HG02885 (cell line): ENCODE results near the gene DLG5.

ENCODE experiments used
- ATAC-seq: cut with Tn5 transposase; IDR thresholded peaks from one replicate; pipeline ENCODE4 v1.9.1; 2021; ENCODE audit warnings: mild to moderate bottlenecking; ENCODE audit not compliant: unreplicated experiment, poor library complexity

The DLG5 gene

GRCh38 chr10:77946084-77946483, 19.5 kb upstream of the DLG5 start:
- ATAC-seq, result no peak

DNA sequence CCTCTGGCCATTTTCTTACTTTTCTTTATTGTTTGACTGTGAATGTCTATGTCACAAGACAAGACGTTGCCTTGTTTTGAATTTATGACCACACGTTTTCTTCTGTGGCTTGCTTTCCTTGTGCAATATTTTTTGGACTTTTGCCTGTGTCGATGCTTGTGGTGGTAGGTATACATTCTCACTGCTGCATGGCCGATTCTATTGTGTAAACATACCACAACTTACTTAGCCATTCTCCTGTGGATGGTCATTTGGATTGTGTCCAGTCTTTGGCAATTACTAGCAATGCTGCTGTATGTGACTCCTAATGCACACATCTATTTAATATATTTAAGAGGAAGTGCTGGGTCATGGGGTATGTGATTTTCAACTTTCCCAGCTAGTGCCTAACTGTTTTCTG, 18.0 kb upstream of the DLG5 start:
- no peak for ATAC-seq

DNA sequence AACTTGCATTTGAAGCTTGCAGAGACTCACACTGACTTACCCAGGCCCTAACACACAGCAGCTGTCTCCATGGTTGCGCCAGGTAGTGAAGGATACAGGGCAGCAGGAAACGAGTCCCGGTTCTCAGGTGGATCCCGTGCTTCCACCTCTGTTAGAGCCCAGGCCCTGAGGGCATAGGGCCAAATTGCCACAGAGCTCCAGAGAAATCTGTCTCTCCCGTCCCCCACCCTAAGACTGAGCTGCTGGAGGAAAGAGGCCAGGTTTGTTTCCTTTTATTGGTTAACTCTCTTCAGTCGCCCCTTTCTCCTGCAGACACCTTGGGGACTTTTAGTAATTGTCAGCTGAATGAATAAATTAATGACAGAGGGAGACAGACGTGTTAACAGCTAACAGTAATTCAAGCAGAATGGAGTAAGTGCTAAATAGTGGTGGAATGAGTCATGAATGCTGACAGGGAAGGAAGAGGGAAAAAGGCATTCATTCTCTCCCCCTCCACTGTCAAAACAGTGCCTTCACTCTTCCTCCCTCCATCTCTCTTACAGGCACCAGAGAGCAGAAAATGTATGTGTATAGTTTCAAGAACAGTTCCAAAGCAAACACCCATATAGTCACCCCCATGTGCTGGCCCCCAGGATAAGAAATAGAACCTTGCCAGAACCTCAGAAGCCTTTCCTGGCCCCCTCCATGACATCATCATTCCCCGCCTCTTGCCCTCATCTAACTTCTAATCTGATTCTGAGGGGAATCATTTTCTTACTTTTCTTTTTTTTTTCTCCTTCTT, 16.8 kb upstream of the DLG5 start:
- ATAC-seq, result no peak

GRCh38 chr10:77941790-77942189, 15.2 kb upstream of the DLG5 start:
- ATAC-seq, result no peak

GRCh38 chr10:77940627-77941026, 14.1 kb upstream of the DLG5 start:
- no peak for ATAC-seq

GRCh38 chr10:77940225-77940624, 13.7 kb upstream of the DLG5 start:
- ATAC-seq, result no peak

DNA sequence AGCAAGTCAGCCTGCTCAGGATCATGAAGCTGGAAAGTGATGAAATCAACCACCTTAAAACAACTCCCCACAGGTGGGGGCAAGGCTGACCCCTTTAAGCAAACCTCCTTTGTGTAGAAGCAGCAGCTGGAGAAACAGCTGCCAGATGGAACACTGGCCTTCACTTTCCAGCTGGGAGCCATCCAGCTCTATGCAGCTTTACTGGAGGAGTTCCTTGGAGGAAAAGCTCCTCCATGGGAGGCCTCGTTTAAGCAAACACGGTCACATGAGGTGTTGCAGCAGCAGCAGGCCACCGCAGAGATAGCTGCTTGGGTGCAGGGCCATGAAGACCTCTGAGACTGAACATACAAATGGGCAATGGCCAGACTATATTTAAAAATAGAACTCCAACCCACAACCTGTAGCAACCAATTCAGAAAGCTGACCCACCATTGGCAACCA, 13.0 kb upstream of the DLG5 start:
- no peak for ATAC-seq

GRCh38 chr10:77936697-77937567, 10.4 kb upstream of the DLG5 start:
- ATAC-seq, result no peak

GRCh38 chr10:77932016-77932715, 5.6 kb upstream of the DLG5 start:
- no peak for ATAC-seq

GRCh38 chr10:77927402-77928246, 1.1 kb upstream of the DLG5 start:
- no peak for ATAC-seq

DNA sequence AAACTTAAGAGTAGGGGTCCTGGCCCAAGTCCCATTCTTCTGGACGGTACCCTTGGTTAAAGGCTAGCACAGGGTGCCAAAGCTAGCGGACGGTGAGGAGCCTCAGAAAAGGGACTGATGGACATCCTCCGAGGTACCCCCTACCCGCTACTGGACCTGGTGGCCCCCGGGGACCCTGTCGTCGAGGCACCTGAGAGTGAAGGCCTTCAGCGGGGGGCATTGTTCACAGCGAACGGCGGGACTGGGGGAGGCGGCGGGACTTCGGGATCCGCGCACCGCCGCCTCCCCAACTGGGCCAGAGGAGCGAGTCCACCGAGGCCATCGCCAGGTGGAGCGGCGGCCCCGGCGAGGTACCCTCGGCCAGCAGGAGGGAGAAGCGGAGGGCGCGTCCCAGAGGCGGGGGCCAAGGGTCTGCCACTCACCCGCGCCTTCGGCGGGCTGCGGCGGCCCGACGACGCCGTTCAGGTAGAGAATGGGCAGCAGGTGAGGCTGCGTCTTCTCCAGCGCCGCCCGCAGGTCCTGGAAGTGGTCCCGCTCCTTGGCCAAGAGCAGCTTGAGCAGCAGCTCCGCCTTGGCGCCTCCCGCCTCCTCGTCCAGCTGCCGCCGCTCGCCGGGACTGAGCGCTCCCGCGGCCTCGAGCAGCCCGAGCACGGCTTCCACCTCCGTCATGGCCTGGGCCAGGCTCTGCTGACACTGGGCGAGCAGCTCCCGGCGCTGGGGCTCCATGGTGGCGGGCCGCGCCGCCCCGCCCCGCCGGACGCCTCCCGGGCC, 575 bp downstream of the DLG5 start:
- ATAC-seq, result peak; percentile 68

DNA sequence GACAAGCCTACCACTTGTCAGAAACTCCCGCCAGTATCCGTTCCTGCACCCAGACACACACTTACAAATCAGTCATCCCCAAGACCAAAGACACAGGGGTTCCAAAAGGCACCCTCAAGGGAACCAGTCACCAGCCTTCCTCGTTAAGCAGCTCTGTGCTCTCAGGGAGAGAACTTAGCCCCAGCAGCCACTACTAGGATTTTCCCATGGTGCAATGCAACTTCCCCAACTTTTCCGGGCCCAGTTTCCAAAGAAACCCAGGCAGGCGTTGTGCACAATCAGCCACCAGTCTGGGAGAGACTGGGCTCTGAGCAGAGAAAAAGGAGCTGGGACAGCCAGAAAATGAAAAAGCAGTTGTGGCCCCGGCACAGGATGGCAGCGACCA, 1.2 kb downstream of the DLG5 start:
- ATAC-seq, result no peak

GRCh38 chr10:77922566-77923179, 3.9 kb downstream of the DLG5 start:
- ATAC-seq, result no peak

DNA sequence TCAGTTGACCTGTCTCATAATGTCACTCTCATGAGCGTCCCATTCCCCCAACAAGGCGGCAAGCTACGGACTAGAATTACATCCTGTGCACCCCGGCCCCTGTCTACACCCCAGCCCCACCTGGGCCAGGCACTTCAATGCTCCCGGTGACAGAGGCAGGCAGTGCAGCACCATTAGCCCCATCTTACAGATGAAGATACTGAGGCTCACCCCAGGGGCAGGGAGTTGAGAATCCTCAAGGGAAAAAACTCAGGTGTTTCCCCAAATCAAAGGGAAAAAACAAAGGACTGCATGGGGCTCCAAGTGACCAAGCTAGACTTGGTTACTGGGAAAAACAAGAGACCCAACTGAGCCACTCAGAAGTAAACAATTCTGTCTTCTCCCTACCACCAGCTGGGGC, 4.5 kb downstream of the DLG5 start:
- no peak for ATAC-seq

DNA sequence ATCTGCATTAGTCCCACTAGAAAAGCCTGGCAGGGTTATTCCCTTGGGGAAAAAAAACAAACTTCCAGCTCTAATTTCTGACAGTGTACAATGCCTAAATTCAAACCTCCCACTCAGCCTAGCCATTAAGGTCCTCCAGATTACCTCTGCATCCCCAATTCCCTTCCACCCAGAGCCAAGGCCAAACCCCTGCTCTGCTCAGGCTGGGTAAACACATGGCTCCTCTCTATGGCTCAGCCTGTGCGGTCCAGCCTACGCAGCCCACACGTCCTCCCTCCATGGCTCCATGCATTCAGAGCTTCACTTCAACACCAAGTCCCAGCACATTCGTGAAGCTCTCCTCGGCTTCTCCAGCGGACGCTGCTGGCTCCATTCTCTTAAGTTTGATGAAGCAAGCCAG, 5.2 kb downstream of the DLG5 start:
- no peak for ATAC-seq

DNA sequence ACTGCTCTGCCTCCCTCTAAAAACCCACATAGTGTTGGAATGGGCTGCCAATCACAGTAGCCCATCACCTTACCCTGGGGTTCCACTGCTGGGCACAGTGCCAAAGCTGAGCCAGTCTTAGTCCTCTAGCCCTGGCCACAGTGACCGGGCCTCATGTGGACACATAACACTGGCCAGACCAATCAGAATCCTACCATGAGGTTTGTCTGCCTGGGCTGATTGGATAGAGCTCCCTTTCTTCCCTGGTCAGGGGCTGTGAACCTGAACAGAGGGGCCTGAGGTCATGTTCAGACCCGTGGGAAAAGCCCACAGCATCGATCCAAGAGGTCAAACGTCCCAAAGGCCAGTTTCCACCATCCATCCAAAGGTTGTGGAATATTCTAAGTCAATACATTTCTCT, 6.1 kb downstream of the DLG5 start:
- no peak for ATAC-seq

- no peak for ATAC-seq
These were observed 6.8 kb downstream of the DLG5 start for GRCh38 chr10:77919713-77920108.

GRCh38 chr10:77915319-77916105, 11.0 kb downstream of the DLG5 start:
- ATAC-seq, result no peak
